ENCODE data around the gene CHMP1B.
"Not testable (repeated sequence)": the region's sequence is repeated elsewhere in the genome, so short reads cannot be mapped to it uniquely, and the experiment has no call there.

The CHMP1B gene

DNA sequence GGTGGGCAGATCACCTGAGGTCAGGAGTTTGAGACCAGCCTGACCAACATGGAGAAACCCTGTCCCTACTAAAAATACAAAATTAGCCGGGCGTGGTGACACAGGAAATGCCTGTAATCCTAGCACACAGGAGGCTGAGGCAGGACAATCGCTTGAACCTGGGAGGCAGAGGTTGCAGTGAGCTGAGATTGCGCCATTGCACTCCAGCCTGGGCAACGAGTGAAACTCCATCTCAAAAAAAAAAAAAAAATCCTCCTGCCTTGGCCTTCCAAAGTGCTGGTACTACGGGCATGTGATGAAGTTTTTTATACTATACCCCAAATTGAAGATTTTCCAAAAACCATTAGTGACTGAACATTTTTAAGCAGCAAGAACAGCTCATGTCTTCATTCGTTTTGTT, 41.2 kb downstream of the CHMP1B start:
- not testable (repeated sequence) for H3K9me3 ChIP-seq (ENCODE audit: control insufficient read depth, low read length); H3K36me3 ChIP-seq (ENCODE audit: control insufficient read depth, insufficient read depth, low read length); H3K4me1 ChIP-seq (ENCODE audit: control insufficient read depth, insufficient read depth, low read length); H3K9ac ChIP-seq (ENCODE audit: low read length); H3K27me3 ChIP-seq (ENCODE audit: control insufficient read depth, insufficient read depth, low read length); H3K4me3 ChIP-seq (ENCODE audit: low read length)

DNA sequence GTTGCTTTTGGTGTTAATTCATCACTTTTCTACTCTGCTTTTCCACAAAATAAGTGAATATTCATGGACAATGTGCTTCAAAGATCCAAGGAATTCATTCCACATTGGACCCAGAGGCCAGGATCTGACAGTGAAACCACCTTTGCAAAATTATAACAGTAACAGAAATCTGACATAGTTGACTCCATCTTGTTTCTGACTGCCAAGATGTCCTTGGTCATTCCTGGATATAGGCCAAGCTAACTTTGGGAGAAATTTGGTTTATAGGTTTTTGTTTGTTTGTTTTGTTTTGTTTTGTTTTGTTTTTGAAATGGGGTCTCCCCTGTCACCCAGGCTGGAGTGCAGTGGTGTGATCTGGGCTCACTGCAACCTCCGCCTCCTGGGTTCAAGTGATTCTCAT, 46.6 kb downstream of the CHMP1B start:
- Histone ChIP-seq H3K27me3 (ENCODE audit: control insufficient read depth, insufficient read depth, low read length) (no peaks in the 10 kb centered on the region), H3K36me3 (ENCODE audit: control insufficient read depth, insufficient read depth, low read length) (no peaks in the 10 kb centered on the region), H3K9me3 (ENCODE audit: control insufficient read depth, low read length) (no peaks in the 10 kb centered on the region), H3K4me3 (ENCODE audit: low read length) (no peak overlapping the region), H3K4me1 (ENCODE audit: control insufficient read depth, insufficient read depth, low read length) (no peaks in the 10 kb centered on the region), H3K9ac (ENCODE audit: low read length) (no peak overlapping the region)

DNA sequence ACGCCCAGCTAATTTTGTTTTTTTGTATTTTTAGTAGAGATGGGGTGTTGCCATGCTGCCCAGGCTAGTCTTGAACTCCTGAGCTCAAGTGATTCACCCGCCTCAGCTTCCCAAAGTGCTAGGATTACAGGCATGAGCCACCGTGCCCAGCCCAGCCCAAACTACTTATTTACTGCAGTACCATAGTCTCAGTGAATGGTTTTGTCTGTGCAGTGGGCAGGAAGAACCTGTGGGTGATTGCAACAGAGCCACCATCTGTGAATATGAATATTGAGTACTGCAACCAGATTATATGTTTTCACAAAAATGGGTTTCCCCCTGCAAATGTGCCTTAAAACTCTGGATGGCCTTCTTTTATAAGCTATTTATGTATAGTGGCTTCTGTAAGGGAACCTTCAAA, 47.9 kb downstream of the CHMP1B start:
- Histone ChIP-seq H3K27me3 (ENCODE audit: control insufficient read depth, insufficient read depth, low read length) (no peaks in the 10 kb centered on the region), H3K9ac (ENCODE audit: low read length) (no peak overlapping the region), H3K4me1 (ENCODE audit: control insufficient read depth, insufficient read depth, low read length) (no peaks in the 10 kb centered on the region), H3K9me3 (ENCODE audit: control insufficient read depth, low read length) (no peaks in the 10 kb centered on the region), H3K36me3 (ENCODE audit: control insufficient read depth, insufficient read depth, low read length) (no peaks in the 10 kb centered on the region), H3K4me3 (ENCODE audit: low read length) (no peak overlapping the region)

DNA sequence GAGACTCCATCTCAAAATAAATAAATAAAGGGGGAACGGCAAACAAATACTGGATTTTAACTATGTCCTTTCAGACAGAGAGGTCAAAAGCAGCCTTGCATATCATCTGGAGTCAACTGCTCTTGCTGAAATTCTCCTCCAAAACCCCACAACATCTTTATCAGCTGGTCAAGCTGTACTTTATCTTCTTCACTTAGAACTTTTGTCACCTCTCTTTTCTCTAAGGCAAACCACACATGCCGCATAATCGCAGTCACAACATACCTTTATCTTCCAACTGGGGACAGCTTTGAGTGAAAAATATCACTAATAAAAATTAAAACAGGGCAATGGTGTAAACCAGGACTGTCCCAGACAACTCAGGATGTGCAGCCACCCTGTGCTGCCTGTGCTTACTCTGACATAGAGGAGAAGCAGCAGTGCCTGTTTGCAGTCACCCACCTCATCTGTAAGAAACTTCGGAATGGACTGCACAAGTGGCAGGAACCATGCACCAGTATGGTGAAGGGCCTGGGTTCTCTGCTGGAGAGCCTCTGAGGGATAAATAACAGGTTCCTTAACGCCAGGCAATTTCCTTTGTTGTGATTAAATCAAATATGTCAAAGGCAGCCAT, 50.7 kb downstream of the CHMP1B start:
- Histone ChIP-seq H3K27me3 (ENCODE audit: control insufficient read depth, insufficient read depth, low read length) (no peaks in the 10 kb centered on the region), H3K4me3 (ENCODE audit: low read length) (no peak overlapping the region), H3K36me3 (ENCODE audit: control insufficient read depth, insufficient read depth, low read length) (no peaks in the 10 kb centered on the region), H3K9me3 (ENCODE audit: control insufficient read depth, low read length) (no peaks in the 10 kb centered on the region), H3K4me1 (ENCODE audit: control insufficient read depth, insufficient read depth, low read length) (peaks cover under 1% of the 10 kb centered on the region), H3K9ac (ENCODE audit: low read length) (no peak overlapping the region)

DNA sequence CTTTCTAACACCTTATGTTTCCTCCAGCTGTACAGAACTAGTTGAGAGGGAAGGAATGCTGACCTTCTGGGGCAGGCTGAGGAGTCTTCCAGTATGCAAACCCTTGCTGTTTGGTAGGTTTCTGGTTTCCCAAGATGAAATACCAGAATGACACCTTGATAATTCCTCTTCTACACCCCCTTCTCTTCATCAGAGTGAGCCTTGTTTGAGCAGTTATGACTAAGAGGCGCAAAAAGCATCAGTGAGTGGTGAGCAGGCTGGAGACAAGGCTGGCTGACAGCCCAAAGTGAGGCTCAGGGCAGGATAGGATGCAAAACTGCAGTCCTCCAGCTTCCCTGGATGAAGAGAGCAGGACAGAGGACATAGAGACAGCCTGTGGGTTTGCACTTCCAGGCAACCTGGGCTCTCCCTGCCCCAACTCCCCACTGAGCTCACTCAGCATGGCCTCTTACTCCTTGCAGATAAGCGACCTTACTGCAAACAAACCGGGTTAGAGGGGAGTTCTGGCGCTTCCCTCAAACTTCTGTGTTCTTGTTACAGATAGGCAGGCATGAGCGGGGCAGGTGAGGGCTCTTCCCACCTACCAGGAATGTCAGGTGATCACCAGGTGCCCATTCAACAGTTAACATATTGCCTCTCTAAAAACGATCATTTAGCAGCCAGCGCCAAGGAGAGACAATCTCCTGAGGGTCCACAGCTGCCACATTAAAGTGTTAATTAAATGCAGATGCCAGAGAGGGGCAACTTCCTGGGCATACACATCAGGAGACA, 51.5 kb downstream of the CHMP1B start:
- H3K4me1 ChIP-seq (ENCODE audit: control insufficient read depth, insufficient read depth, low read length) = peaks cover 7% of the 10 kb centered on the region
- H3K9ac ChIP-seq (ENCODE audit: low read length) = no peak overlapping the region
- no peaks in the 10 kb centered on the region for H3K27me3 ChIP-seq (ENCODE audit: control insufficient read depth, insufficient read depth, low read length)
- H3K36me3 ChIP-seq (ENCODE audit: control insufficient read depth, insufficient read depth, low read length) = no peaks in the 10 kb centered on the region
- H3K4me3 ChIP-seq (ENCODE audit: low read length) = no peak overlapping the region
- H3K9me3 ChIP-seq (ENCODE audit: control insufficient read depth, low read length) = no peaks in the 10 kb centered on the region
